RPMI7951 (cell line): ENCODE results near the gene NALCN. TPM values are rescaled to one million over a fixed set of nuclear protein-coding genes. Genes with fewer than 3 reads are reported as not detected.

Experiments
- DNase-seq: peaks from one replicate; pipeline ENCODE4 v3.0.0-alpha.2; 2012; ENCODE audit warnings: low read depth
- total RNA-seq: library from RNA; depleted of rRNA; stranded (reverse); fragments of >200 nt; shearing (Covaris generic); gene quantifications from 2 replicates; pipeline ENCODE4 v1.2.3, GENCODE V29; 2014

Gene NALCN
- total RNA-seq, 1 experiment from 2014 or later: 3.2 TPM

- no peak for DNase-seq
Observed at GRCh38 chr13:101415358-101416174, 742 bp downstream of the NALCN start.

GRCh38 chr13:101412076-101412475 is 4.2 kb downstream of the NALCN start:
- DNase-seq: no peak

DNA sequence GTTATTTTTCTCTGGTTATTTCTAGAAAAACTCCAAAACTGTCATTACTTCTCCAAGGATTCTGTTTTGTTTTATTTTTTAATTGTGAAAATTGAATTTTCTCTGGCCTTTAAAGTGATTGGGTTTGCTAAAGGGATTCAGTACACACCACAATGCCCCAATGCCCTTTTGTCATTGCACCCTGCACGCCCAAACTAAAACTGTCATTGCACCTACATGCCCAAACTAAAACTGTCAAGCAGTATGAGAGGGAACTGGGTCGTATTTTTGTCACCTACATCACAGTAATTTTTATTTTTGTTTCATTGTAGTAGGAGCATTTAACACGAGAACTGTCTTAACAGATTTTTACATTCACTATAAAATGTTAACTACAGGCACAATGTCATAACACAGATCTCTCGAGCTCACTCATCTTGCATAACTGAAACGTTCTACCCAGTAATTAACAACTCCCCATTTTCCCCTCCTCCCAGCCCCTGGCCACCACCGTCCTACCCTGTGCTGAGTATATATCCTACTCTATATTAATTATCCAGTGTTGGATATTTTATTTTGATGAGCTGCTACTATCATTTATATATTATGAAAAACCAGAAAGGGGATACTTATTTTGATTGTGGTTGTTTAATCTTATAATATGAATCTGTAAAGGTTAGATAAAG is 7.2 kb downstream of the NALCN start:
- DNase-seq: no peak

DNA sequence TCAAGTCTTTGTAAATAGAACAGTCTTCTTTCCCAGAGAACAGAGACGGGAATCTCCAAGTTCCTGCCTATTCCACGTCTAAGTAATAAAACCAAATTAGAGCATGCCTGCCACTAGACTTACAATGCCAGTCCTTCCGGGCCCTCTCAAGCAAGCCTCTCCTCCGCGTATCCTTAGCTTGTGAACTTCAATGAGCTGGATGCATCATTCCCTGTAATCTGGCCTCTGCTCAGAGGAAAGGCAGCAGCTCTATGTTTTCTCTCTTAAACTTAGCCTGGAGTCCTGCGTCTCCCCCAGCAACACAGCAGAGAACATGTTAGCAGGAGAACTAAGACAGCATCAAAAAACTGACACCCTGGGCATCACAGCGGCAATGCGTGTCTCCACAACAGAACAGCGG is 8.2 kb downstream of the NALCN start:
- DNase-seq: peak; percentile 42

DNA sequence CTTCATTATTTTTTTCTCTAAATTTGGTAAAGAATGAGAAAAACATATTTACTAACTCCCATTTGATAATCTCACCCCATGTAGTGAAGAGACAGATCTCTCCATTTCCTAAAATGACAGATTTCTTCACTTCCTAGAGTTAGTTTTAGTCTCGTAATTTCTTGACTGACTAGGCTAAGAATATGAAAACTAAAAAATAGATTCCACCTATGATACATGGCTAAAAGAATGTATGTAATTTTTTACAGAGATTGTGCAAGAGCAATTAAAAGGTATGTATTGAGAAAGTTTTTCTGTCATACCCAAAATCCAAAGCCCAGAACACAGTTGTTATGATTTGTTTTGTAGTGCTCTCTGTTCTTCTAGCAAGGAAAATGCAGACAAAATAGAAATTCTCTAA is 9.5 kb downstream of the NALCN start:
- no peak for DNase-seq

DNA sequence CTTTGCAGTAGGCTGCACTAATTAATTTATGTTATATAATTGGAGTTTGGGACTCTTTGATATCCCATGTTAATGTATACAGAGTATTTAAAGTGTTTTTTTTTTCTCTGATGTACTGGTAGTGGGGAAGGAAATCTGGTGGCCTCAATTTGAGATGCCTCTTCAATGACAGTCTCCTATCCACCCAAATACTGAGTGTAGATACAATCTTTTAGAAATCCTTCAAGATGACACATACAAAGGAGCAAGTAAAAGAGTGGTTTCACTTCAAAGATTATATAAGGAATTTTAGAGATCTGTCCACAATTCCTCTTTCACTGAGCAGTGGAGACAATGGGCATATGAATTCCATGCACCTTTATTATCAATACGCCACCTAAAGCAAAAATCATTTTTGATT is 15.1 kb downstream of the NALCN start:
- DNase-seq: peak; percentile 47

DNA sequence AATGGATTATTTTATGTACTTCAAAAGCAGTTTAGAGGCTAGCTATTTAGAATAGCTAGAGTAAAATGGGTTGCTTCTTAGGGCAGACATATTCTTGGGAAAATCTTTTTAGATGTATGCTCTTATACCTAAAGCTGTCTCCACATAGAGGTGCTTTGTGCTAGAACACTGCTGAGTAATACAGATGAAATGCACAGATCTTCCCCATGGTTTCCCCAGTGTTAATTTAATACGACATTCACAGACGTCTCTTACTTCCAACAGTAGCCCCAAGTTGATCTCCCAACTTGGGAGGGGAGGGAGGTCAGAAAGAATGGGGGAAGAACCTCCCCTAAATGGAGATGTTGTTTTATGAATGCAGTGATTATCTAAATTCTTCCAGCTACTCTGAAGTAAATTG is 16.9 kb downstream of the NALCN start:
- peak; percentile 44 for DNase-seq

DNA sequence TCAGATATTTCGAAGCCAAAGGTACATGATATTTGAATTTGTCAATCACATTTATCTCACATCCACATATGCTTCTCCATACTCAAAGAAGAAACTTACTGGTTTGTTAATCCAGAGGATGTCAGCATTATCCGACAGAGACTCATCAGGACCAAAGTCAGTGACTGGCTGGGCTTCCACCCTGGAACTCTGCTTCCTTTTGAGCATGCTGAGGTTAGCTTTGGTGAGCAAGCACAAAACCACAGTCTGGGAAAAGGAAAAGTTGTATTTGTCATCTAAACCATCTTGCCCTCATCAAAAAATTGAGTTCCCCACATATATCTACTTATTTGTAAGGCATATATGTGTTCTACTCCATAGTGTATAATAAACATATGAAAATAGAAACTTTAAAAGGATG is 17.4 kb downstream of the NALCN start:
- DNase-seq: peak; percentile 83

- peak; percentile 58 for DNase-seq
Observed at GRCh38 chr13:101398191-101398590, 18.1 kb downstream of the NALCN start.

GRCh38 chr13:101397742-101398141 is 18.6 kb downstream of the NALCN start:
- DNase-seq: peak; percentile 89

- DNase-seq: no peak
Observed at GRCh38 chr13:101394605-101395004, 21.7 kb downstream of the NALCN start.

DNA sequence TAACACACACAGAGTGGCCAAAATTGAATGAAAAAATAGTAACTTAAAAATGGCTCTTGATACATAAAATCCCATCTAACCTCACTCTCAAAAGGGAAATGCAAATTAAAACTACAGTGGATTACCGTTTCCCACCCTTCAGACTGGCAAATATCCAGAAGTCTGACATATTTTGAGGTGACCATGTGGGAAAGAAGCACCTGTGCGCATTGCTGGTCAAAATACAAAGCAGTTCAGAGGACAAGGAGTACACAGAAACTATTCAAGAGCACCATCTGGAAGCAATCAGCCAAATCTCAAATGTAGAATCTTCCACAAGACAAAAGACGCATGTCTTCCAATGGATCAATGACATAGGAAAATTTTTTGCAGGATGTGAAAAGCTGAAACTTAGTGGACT is 23.2 kb downstream of the NALCN start:
- peak; percentile 30 for DNase-seq

DNA sequence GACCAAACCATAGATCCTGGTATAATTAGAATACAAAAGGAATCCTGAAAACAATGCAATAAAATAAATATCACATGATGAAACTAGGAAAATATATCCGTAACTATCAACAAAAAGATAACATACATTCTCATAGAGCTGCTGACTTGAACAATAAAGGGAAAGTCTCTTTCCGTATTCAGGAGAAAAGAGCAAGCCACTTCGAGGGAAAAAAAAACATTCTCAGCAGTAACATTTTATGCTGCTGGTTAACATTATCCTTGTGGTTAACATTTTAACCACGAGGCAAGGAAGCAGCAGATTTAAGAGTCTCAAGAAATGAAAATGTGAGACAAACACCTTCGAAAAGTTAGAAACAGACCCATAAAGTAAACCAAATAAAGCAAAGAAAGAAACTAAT is 25.8 kb downstream of the NALCN start:
- peak; percentile 65 for DNase-seq

DNA sequence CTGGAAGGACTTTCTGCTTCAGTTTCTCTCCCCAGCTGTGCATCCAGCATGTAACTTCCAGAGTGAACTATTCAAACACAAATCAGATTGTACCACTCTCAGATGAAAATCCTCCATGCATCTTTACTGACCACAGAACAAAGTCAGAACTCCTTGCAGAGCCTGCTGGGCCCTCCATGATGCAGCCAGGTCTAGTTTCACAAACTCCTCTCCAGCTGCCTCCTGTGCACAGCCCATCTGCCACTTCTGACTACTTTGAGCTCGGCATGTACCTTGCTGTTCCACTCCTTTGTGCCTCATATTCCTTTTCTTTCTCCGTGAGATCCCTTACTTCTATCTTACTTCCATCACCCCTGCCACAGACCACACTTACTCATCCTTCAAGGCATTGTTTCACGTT is 31.4 kb downstream of the NALCN start:
- peak; percentile 7 for DNase-seq

- DNase-seq: no peak
Observed at GRCh38 chr13:101383595-101383994, 32.7 kb downstream of the NALCN start.

- no peak for DNase-seq
Observed at GRCh38 chr13:101382701-101383100, 33.6 kb downstream of the NALCN start.

GRCh38 chr13:101382086-101382485 is 34.2 kb downstream of the NALCN start:
- no peak for DNase-seq

GRCh38 chr13:101360525-101360924 is 55.8 kb downstream of the NALCN start:
- no peak for DNase-seq

DNA sequence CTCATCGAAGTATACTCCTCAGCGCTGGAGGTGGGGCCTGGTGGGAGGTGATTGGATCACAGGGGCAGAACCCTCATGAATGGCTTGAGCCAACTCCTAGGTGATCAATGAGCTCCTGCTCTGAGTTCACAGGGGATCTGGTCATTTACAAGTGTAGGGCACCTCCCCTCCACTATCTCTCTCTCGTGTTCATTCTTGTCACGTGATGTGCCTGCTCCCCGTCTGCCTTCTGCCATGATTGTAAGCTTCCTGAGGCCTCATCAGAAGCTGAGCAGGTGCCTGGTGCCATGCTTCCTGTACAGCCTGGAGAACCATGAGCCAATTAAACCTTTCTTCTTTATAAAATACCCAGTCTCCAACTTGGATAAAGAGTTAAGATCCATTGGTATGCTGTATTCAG is 61.4 kb downstream of the NALCN start:
- no peak for DNase-seq

DNA sequence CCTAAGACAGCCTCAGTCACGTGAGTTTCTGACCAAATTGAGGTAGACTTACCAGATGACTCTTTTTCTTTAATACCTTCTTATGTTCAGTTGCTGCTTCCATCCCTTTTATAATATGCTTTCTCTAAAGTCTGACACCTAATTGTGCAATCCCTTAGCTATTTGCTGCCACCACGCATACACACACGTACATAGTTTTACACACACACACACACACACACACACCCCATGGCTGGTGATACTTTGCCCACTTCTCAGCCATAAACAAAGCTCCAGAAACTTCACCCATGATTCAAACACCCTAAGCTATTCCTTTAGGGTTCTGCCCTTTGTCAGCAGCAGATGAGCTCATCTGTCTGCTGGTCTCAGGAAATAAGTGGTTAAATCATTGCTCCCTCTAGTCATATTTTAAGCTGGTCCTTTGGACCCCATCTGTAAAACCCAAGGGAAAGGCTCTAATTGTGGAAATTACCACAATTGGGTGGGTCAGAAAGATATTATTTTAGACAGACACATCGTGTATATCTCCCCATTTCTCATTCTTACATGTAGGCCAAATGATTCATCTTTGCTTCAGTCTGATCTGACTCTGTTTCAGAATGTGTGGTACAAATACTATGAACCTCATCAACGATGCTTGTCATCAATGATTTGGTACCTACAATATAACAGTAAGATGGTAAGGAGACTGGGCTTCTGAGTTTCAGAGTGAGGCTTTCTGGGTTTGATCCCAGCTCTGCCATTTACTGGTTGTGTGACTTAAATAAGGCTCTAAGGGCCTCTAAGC is 69.2 kb downstream of the NALCN start:
- DNase-seq: no peak

DNA sequence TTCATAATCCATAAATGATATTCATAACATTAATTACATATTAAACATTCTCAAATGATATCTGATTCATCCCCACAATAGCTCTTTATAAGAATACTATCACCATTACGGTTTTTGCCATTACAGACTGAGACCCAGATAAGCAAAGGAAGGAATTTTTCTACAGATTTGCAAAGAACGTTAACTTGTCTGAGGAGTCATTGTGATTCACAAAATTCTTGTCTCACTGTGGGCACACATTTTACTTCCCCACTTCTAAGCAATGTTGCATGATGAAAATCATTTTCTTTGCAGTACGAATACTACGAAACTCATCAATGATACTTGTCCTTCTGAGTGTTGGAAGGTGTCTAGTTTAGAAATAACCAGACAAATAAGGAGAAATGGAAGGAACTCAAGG is 70.1 kb downstream of the NALCN start:
- DNase-seq: no peak

GRCh38 chr13:101343128-101343787 is 73.0 kb downstream of the NALCN start:
- DNase-seq: no peak
